Nephron progenitor cell (in vitro differentiated cells): ENCODE measurements around the gene CCDC70.

Experiments
- DNase-seq: peaks from one replicate; pipeline ENCODE4 v3.0.0; 2021
- H3K27ac Mint-ChIP-seq: 2 replicates; pipeline ENCODE4 v1.8.0; 2021; ENCODE audit warnings: mild to moderate bottlenecking, moderate library complexity, mixed read lengths
- H3K27me3 Mint-ChIP-seq: 2 replicates; pipeline ENCODE4 v1.8.0; 2021; ENCODE audit warnings: mild to moderate bottlenecking, low read depth, mixed read lengths; ENCODE audit not compliant: poor library complexity
- H3K36me3 Mint-ChIP-seq: 2 replicates; pipeline ENCODE4 v1.8.0; 2021; ENCODE audit warnings: low read depth, mixed read lengths
- H3K4me1 Mint-ChIP-seq: 2 replicates; pipeline ENCODE4 v1.8.0; 2021; ENCODE audit warnings: mixed read lengths
- H3K4me3 Mint-ChIP-seq: 2 replicates; pipeline ENCODE4 v1.8.0; 2021; ENCODE audit warnings: mild to moderate bottlenecking, moderate library complexity, mixed read lengths
- H3K9me3 Mint-ChIP-seq: 2 replicates; pipeline ENCODE4 v1.8.0; 2021; ENCODE audit warnings: mild to moderate bottlenecking, moderate library complexity, mixed read lengths
- CTCF ChIP-seq: fragments of 200-600 bp; sonication (generic); IDR thresholded peaks from 2 replicates; pipeline ENCODE4 v1.5.0; 2021; ENCODE audit warnings: antibody characterized with exemption

CCDC70 gene

GRCh38 chr13:51839711-51840540 is 21.8 kb upstream of the CCDC70 start:
- no peaks in the 10 kb centered on the region for H3K9me3 Mint-ChIP-seq
- no peak for TF ChIP-seq CTCF
- H3K4me1 Mint-ChIP-seq = peaks cover 2% of the 10 kb centered on the region
- H3K36me3 Mint-ChIP-seq = no peaks in the 10 kb centered on the region
- no peak overlapping the region for H3K27ac Mint-ChIP-seq
- H3K27me3 Mint-ChIP-seq = peaks cover 13% of the 10 kb centered on the region
- no peak overlapping the region for H3K4me3 Mint-ChIP-seq
- no peak for DNase-seq

GRCh38 chr13:51840917-51841316 is 20.9 kb upstream of the CCDC70 start:
- peaks cover 18% of the 10 kb centered on the region for H3K27me3 Mint-ChIP-seq
- TF ChIP-seq CTCF = no peak
- peaks cover 6% of the 10 kb centered on the region for H3K4me1 Mint-ChIP-seq
- H3K27ac Mint-ChIP-seq = no peak overlapping the region
- H3K9me3 Mint-ChIP-seq = no peaks in the 10 kb centered on the region
- no peak overlapping the region for H3K4me3 Mint-ChIP-seq
- no peak for DNase-seq
- no peaks in the 10 kb centered on the region for H3K36me3 Mint-ChIP-seq

GRCh38 chr13:51841732-51842131 is 20.0 kb upstream of the CCDC70 start:
- H3K27me3 Mint-ChIP-seq = peaks cover 18% of the 10 kb centered on the region
- no peaks in the 10 kb centered on the region for H3K36me3 Mint-ChIP-seq
- no peak for DNase-seq
- H3K4me1 Mint-ChIP-seq = peaks cover 6% of the 10 kb centered on the region
- H3K4me3 Mint-ChIP-seq = no peak overlapping the region
- no peak overlapping the region for H3K27ac Mint-ChIP-seq
- TF ChIP-seq CTCF = no peak
- H3K9me3 Mint-ChIP-seq = no peaks in the 10 kb centered on the region

GRCh38 chr13:51843529-51843928 is 18.2 kb upstream of the CCDC70 start:
- no peak for DNase-seq
- H3K27ac Mint-ChIP-seq = no peak overlapping the region
- no peak for TF ChIP-seq CTCF
- no peaks in the 10 kb centered on the region for H3K36me3 Mint-ChIP-seq
- no peak overlapping the region for H3K4me3 Mint-ChIP-seq
- H3K27me3 Mint-ChIP-seq = peaks cover 18% of the 10 kb centered on the region
- peaks cover 9% of the 10 kb centered on the region for H3K9me3 Mint-ChIP-seq
- H3K4me1 Mint-ChIP-seq = peaks cover 6% of the 10 kb centered on the region

GRCh38 chr13:51844862-51845573 is 16.8 kb upstream of the CCDC70 start, which contains the start of gene TMEM272:
TMEM272 (minus strand) TSS chr13:51845177; CDS start chr13:51838530, 6,647 bp downstream.
- peak; percentile 79 for DNase-seq
- Mint-ChIP-seq H3K4me3 (no peak within 1 kb of the TSS), H3K36me3 (no peaks in the 10 kb centered on the region), H3K27me3 (peaks cover 18% of the 10 kb centered on the region), H3K27ac (no peak within 1 kb of the TSS), H3K4me1 (peaks cover 6% of the 10 kb centered on the region), H3K9me3 (peaks cover 9% of the 10 kb centered on the region)
- peak; percentile 76 for TF ChIP-seq CTCF
